GM23248 (cell line): ENCODE results near the gene SLC8A2. TPM values are rescaled to one million over a fixed set of nuclear protein-coding genes. Genes with fewer than 3 reads are reported as not detected.

Experiments
- DNase-seq: peaks from one replicate; pipeline ENCODE4 v3.0.0-alpha.2; 2015
- H2AFZ ChIP-seq: fragments of 200-600 bp; sonication (generic); 2 replicates; pipeline ENCODE4 v1.6.1; 2016; ENCODE audit warnings: antibody characterized with exemption
- H3F3A ChIP-seq: fragments of 200-600 bp; sonication (generic); 2 replicates; pipeline ENCODE4 v1.6.1; 2016; ENCODE audit warnings: mild to moderate bottlenecking, antibody characterized with exemption, mixed run types; ENCODE audit not compliant: insufficient read depth
- H3K27ac ChIP-seq: fragments of 200-600 bp; sonication (generic); 2 replicates; pipeline ENCODE4 v1.5.1; 2016; ENCODE audit warnings: mild to moderate bottlenecking
- H3K27me3 ChIP-seq: fragments of 200-600 bp; sonication (generic); replicated peaks from 2 replicates; pipeline ENCODE4 v1.6.1; 2016; ENCODE audit warnings: mild to moderate bottlenecking; ENCODE audit not compliant: insufficient read depth
- H3K36me3 ChIP-seq: fragments of 200-600 bp; sonication (generic); 2 replicates; pipeline ENCODE4 v1.6.1; 2016; ENCODE audit warnings: low read depth, mild to moderate bottlenecking
- H3K4me1 ChIP-seq: fragments of 200-600 bp; sonication (generic); 2 replicates; pipeline ENCODE4 v1.6.1; 2016; ENCODE audit warnings: mild to moderate bottlenecking; ENCODE audit not compliant: insufficient read depth
- H3K4me2 ChIP-seq: fragments of 200-600 bp; sonication (generic); one replicate; pipeline ENCODE4 v1.6.1; 2016; ENCODE audit warnings: mild to moderate bottlenecking; ENCODE audit not compliant: unreplicated experiment
- H3K4me3 ChIP-seq: fragments of 200-600 bp; sonication (generic); 2 replicates; pipeline ENCODE4 v1.5.1; 2016; ENCODE audit warnings: mild to moderate bottlenecking
- H3K79me2 ChIP-seq: fragments of 200-600 bp; sonication (generic); 2 replicates; pipeline ENCODE4 v1.6.1; 2016; ENCODE audit warnings: mild to moderate bottlenecking; ENCODE audit not compliant: insufficient read depth
- H3K9ac ChIP-seq: fragments of 200-600 bp; sonication (generic); 2 replicates; pipeline ENCODE4 v1.6.1; 2016; ENCODE audit warnings: mild to moderate bottlenecking
- H3K9me2 ChIP-seq: fragments of 200-600 bp; sonication (generic); 2 replicates; pipeline ENCODE4 v1.6.1; 2016; ENCODE audit warnings: mixed run types, mild to moderate bottlenecking, moderate library complexity; ENCODE audit not compliant: insufficient read depth
- H3K9me3 ChIP-seq: fragments of 200-600 bp; sonication (generic); one replicate; pipeline ENCODE4 v1.6.1; 2017; ENCODE audit warnings: low read depth
- H4K20me1 ChIP-seq: fragments of 200-600 bp; sonication (generic); 2 replicates; pipeline ENCODE4 v1.6.0; 2016; ENCODE audit not compliant: insufficient read depth
- EZH2 ChIP-seq: fragments of 200-600 bp; sonication (generic); IDR thresholded peaks from 2 replicates; pipeline ENCODE4 v1.6.1; 2018; ENCODE audit warnings: antibody characterized with exemption, mild to moderate bottlenecking; ENCODE audit not compliant: insufficient read depth, poor library complexity, severe bottlenecking
- EZH2phosphoT487 ChIP-seq: fragments of 200-600 bp; sonication (generic); IDR thresholded peaks from 2 replicates; pipeline ENCODE4 v1.6.1; 2018; ENCODE audit warnings: antibody characterized with exemption, moderate library complexity, mild to moderate bottlenecking, low read depth; ENCODE audit not compliant: insufficient read depth
- WGBS, 2 experiments: methylation state at CpG; one replicate each; pipeline ENCODE4 v1.1.6; 2015 to 2017; ENCODE audit warnings: low lambda C conversion rate in 2 of 2, low coverage in 1 of 2; ENCODE audit errors: missing lambda C conversion rate in 2 of 2; 5-methylcytosine and 5-hydroxymethylcytosine counted together
- in situ Hi-C: fragments of 300-500 bp; cut with MboI; formaldehyde crosslinking; loops from 2 replicates; pipeline ENCODE4 v1.15.0; 2020
- polyA plus RNA-seq: library from polyadenylated mRNA; unstranded; fragments of >200 nt; fragmentation: Nextera tagmentation; extraction: Ambion mirVana; gene quantifications from 2 replicates; pipeline ENCODE4 v1.2.1, GENCODE V29; 2016
- total RNA-seq: library from RNA; depleted of rRNA; stranded (reverse); fragments of >200 nt; shearing (Covaris generic); gene quantifications from 2 replicates; pipeline ENCODE4 v1.2.3, GENCODE V29; 2014

Gene SLC8A2
- total and polyA plus RNA-seq, 2 experiments from 2014 or later = not detected

- WGBS, 2 experiments = 77 to 81% methylated on average over 10 to 11 of the region's 11 CpGs
- no peaks in the 10 kb centered on the region for H4K20me1 ChIP-seq
- no peak overlapping the region for H3K9ac ChIP-seq
- H3K27ac ChIP-seq = no peak overlapping the region
- H3K79me2 ChIP-seq = no peaks in the 10 kb centered on the region
- H3K4me2 ChIP-seq = no peak overlapping the region
- H3K9me3 ChIP-seq = no peaks in the 10 kb centered on the region
- TF ChIP-seq EZH2phosphoT487 = no peak
- TF ChIP-seq EZH2 = no peak
- no peak overlapping the region for H2AFZ ChIP-seq
- in situ Hi-C loops = loop anchor here (10.0 kb wide), 1 partner anchor 87 kb away; no protein-coding TSS in a partner anchor
- no peak for DNase-seq
- H3F3A ChIP-seq = no peaks in the 10 kb centered on the region
- no peaks in the 10 kb centered on the region; the same call in 1 of the 2 replicates for H3K4me1 ChIP-seq
- no peaks in the 10 kb centered on the region for H3K9me2 ChIP-seq
- no peak overlapping the region for H3K4me3 ChIP-seq
- no peaks in the 10 kb centered on the region for H3K27me3 ChIP-seq
- no peaks in the 10 kb centered on the region; the same call in 1 of the 2 replicates for H3K36me3 ChIP-seq
Measured at GRCh38 chr19:47381653-47382279, 89.9 kb downstream of the SLC8A2 start.

DNA sequence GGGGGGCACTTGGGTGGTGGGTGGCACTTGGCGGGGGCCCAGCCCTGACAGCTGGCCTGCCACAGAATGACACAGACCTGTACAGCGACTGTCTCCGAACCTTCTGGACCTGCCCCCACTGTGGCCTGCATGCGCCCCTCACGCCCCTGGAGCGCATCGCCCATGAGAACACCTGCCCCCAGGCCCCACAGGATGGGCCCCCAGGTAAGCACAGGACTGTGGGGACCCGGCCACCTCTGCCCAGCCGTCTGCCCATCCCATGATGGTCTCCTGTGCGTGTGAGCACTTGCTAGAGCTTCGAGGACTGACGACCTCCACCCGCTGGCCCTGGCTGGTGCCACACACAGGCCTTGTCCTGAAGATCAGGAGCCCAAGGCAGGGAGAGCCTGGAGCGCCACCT lies 90.6 kb downstream of the SLC8A2 start:
- Histone ChIP-seq H3K27ac (no peak overlapping the region), H3K9ac (no peak overlapping the region), H3K36me3 (no peaks in the 10 kb centered on the region; the same call in 1 of the 2 replicates), H3K4me2 (no peak overlapping the region), H3K79me2 (no peaks in the 10 kb centered on the region), H3K9me3 (no peaks in the 10 kb centered on the region), H3K27me3 (no peaks in the 10 kb centered on the region), H3K4me1 (no peaks in the 10 kb centered on the region; the same call in 1 of the 2 replicates), H3K9me2 (no peaks in the 10 kb centered on the region), H3K4me3 (no peak overlapping the region), H3F3A (no peaks in the 10 kb centered on the region), H2AFZ (no peak overlapping the region), H4K20me1 (no peaks in the 10 kb centered on the region)
- DNase-seq = no peak
- WGBS, 2 experiments = 92 to 97% methylated on average over 9 to 14 of the region's 14 CpGs
- in situ Hi-C loops = loop anchor here (10.0 kb wide), 1 partner anchor 86 kb away; no protein-coding TSS in a partner anchor
- TF ChIP-seq EZH2 = no peak
- TF ChIP-seq EZH2phosphoT487 = no peak

GRCh38 chr19:47380559-47380958 lies 91.1 kb downstream of the SLC8A2 start:
- Histone ChIP-seq H2AFZ (no peak overlapping the region), H3K9ac (no peak overlapping the region), H3K4me1 (no peaks in the 10 kb centered on the region; the same call in 1 of the 2 replicates), H4K20me1 (no peaks in the 10 kb centered on the region), H3K4me2 (no peak overlapping the region), H3K27ac (no peak overlapping the region), H3K36me3 (no peaks in the 10 kb centered on the region; the same call in 1 of the 2 replicates), H3F3A (no peaks in the 10 kb centered on the region), H3K9me2 (no peaks in the 10 kb centered on the region), H3K9me3 (no peaks in the 10 kb centered on the region), H3K27me3 (no peaks in the 10 kb centered on the region), H3K4me3 (no peak overlapping the region), H3K79me2 (no peaks in the 10 kb centered on the region)
- TF ChIP-seq EZH2phosphoT487 (no peak), EZH2 (no peak)
- in situ Hi-C loops = loop anchor here (10.0 kb wide), 1 partner anchor 86 kb away; no protein-coding TSS in a partner anchor
- WGBS, 2 experiments = 97 to 100% methylated on average over 5 to 6 of the region's 6 CpGs
- no peak for DNase-seq

GRCh38 chr19:47379381-47379938 lies 92.2 kb downstream of the SLC8A2 start:
- Histone ChIP-seq H3K27ac (no peak overlapping the region), H2AFZ (no peak overlapping the region), H3K9me3 (no peaks in the 10 kb centered on the region), H3K4me1 (no peaks in the 10 kb centered on the region; the same call in 1 of the 2 replicates), H3K9me2 (no peaks in the 10 kb centered on the region), H3F3A (no peaks in the 10 kb centered on the region), H3K4me3 (no peak overlapping the region), H3K9ac (no peak overlapping the region), H3K4me2 (no peak overlapping the region), H3K36me3 (no peaks in the 10 kb centered on the region; the same call in 1 of the 2 replicates), H3K27me3 (no peaks in the 10 kb centered on the region), H3K79me2 (no peaks in the 10 kb centered on the region), H4K20me1 (no peaks in the 10 kb centered on the region)
- no peak for DNase-seq
- in situ Hi-C loops = no loop called here
- 96 to 99% methylated on average over 19 to 23 of the region's 23 CpGs for WGBS, 2 experiments
- no peak for TF ChIP-seq EZH2phosphoT487
- TF ChIP-seq EZH2 = no peak
